ENCODE measurements around the gene PPIB.
"Not testable (repeated sequence)": the region's sequence is repeated elsewhere in the genome, so short reads cannot be mapped to it uniquely, and the experiment has no call there.

The PPIB gene

DNA sequence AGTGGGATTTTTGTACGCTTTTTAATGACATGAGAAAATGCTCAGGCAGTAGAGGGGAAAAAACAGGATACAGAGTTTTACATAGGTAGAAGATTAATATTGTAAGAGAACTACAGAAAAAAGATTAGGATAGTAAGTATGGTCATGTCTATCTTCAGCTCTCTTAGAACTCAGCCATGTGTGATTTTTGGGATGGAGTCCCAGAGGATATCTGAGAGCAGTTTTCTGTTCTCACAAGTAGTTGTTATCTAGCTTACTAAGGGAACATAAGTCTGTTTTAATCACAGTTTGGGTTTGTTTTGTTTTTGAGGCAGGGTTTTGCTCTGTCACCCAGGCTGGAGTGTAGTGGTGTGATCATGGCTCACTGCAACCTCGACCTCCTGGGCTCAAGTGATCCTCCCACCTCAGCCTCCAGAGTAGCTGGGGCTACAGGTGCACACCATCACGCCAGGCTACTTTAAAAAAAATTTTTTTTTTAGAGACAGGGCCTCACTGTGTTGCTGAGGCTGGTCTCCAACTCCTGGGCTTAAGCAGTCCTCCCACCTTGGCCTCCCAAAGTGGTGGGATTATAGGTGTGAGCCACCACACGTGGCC, 52.6 kb downstream of the PPIB start:
- DNase-seq (ENCODE audit: low read depth), result not testable (repeated sequence)

GRCh38 chr15:64107337-64107736, 55.5 kb downstream of the PPIB start:
- DNase-seq (ENCODE audit: low read depth), result no peak

All from fibroblast of the conjunctiva (primary cell).